Measurements from ENCODE around the gene PTPRM.

DNA sequence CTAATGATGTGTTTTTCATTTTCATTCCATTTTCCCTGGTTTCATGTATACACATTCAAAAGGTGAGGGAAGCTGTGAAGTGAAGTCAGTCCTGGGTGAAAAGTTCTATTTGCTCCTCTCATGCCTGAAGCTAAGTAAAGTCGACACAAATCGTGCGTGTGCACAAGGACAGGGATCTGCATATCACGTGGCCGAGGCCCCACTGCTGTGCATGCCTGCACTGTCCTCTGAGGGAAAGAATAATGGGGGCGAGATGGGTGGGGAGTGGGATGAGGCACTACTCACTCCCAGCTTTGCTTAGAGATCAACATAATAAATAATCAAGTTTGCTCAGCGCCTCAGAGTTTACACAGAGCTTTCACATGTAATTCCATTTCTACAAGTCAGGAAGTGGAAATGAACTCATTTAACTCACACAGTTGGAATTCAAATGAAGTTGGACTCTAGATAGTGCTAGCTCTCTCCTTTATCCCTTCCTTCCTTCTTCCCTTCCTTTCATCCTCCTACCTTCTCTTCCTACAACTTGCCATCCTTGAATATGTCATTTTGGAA, 5.1 kb upstream of the PTPRM start:
- TF ChIP-seq SUZ12 (IDR thresholded peaks at IDR 0.05; ENCODE audit: extremely low read depth, insufficient read depth, insufficient read length) (no peak), ZNF274 (IDR thresholded peaks at IDR 0.05; ENCODE audit: low read depth, low read length) (no peak)
